Panc1 (cell line): ENCODE measurements around the gene FAF2. TPM values are rescaled to one million over a fixed set of nuclear protein-coding genes. Genes with fewer than 3 reads are reported as not detected.

Source experiments
- ATAC-seq: fragments of 200-7000 bp; cut with Tn5 transposase; 2 replicates; pipeline ENCODE4 v1.9.1; 2020; ENCODE audit warnings: mild to moderate bottlenecking, moderate library complexity
- BruUV-seq: library from RNA; stranded (reverse); fragments of 400-500 nt; replicated peaks from 2 replicates; lab custom pipeline; 2021; lab: Mats Ljungman, UMichigan
- CTCF ChIA-PET: fragments of 300-600 bp; sonication (Branson Sonifier 250); formaldehyde crosslinking; loops from one replicate; lab custom pipeline; 2022; ENCODE audit warnings: antibody characterized with exemption; lab: Charles Lee
- POLR2A ChIA-PET: fragments of 300-600 bp; sonication (Branson Sonifier 250); formaldehyde crosslinking; loops from one replicate; lab custom pipeline; 2022; ENCODE audit warnings: antibody characterized with exemption; lab: Charles Lee
- DNase-seq: peaks from one replicate; pipeline ENCODE4 v3.0.0-alpha.2; 2010; ENCODE audit warnings: low read depth, low spot score
- H3K27ac ChIP-seq: 2 replicates; pipeline ENCODE4 v1.5.1; 2011; ENCODE audit warnings: mild to moderate bottlenecking, low read length, inconsistent platforms
- H3K27me3 ChIP-seq: fragments of 200-500 bp; sonication (Bioruptor generic); 2 replicates; pipeline ENCODE4 v1.6.0; 2014; ENCODE audit warnings: low read length, inconsistent platforms; ENCODE audit not compliant: control insufficient read depth, insufficient read depth
- H3K36me3 ChIP-seq: fragments of 200-500 bp; sonication (Bioruptor generic); 2 replicates; pipeline ENCODE4 v1.5.1; 2014; ENCODE audit warnings: inconsistent platforms, mild to moderate bottlenecking, low read length, moderate library complexity; ENCODE audit not compliant: control insufficient read depth, insufficient read depth
- H3K4me1 ChIP-seq: 2 replicates; pipeline ENCODE4 v1.5.1; 2011; ENCODE audit warnings: inconsistent platforms, mild to moderate bottlenecking, low read length, moderate library complexity; ENCODE audit not compliant: control insufficient read depth, insufficient read depth
- H3K4me3 ChIP-seq, 2 experiments: 2 replicates each; pipeline ENCODE4 v1.5.1; 2011 to 2012; ENCODE audit warnings: low read depth in 2 of 2, low read length in 2 of 2, mild to moderate bottlenecking in 2 of 2, inconsistent platforms in 1 of 2, moderate library complexity in 1 of 2
- H3K9me3 ChIP-seq: fragments of 200-500 bp; sonication (Bioruptor generic); 2 replicates; pipeline ENCODE4 v1.5.1; 2014; ENCODE audit warnings: low read depth, mild to moderate bottlenecking, inconsistent platforms, low read length, moderate library complexity; ENCODE audit not compliant: control insufficient read depth, insufficient read depth
- POLR2AphosphoS5 ChIP-seq: IDR thresholded peaks from 2 replicates; pipeline ENCODE4 v1.6.1; 2012; ENCODE audit warnings: mild to moderate bottlenecking, low read depth, low read length, moderate library complexity
- REST ChIP-seq, 2 experiments: IDR thresholded peaks; 2 replicates each; pipeline ENCODE4 v1.6.1; 2011 to 2012; ENCODE audit warnings: low read depth in 2 of 2, control low read depth in 1 of 2, low read length in 1 of 2, mild to moderate bottlenecking in 1 of 2, moderate library complexity in 1 of 2; ENCODE audit not compliant: insufficient read depth in 1 of 2
- SIN3A ChIP-seq: IDR thresholded peaks from 2 replicates; pipeline ENCODE4 v1.6.1; 2012; ENCODE audit warnings: low read depth, mild to moderate bottlenecking, low read length, moderate library complexity, borderline replicate concordance; ENCODE audit not compliant: insufficient read depth
- TCF7L2 ChIP-seq: IDR thresholded peaks from 2 replicates; pipeline ENCODE4 v1.6.1; 2011; ENCODE audit warnings: mild to moderate bottlenecking, low read depth, low read length, inconsistent platforms
- in situ Hi-C: cut with HindIII; loops from 2 replicates; pipeline ENCODE4 v1.10.0; 2016; ENCODE audit warnings: low sequenced_read_pairs, low pct_unique_long_range_greater_than_20kb
- intact Hi-C: fragments of 100-400 bp; cut with micrococcal nuclease; formaldehyde crosslinking; loops from one replicate; pipeline ENCODE4 v1.10.0; 2022; ENCODE audit not compliant: unreplicated experiment
- total RNA-seq: library from RNA; stranded (reverse); gene quantifications from one replicate; pipeline ENCODE4 v1.2.1, GENCODE V29; 2021; ENCODE audit not compliant: unreplicated experiment
- TF ChIP-seq, protein P1 (sequence below): fragments of 450-650 bp; IDR thresholded peaks from 2 replicates; pipeline ENCODE4 v1.5.1; 2017; ENCODE audit warnings: mild to moderate bottlenecking

FAF2 gene
- total RNA-seq, 1 experiment from 2014 or later, result 86.6 TPM

- DNase-seq (no peak), ATAC-seq (no peak)
- TF ChIP-seq TCF7L2 (no peak), POLR2AphosphoS5 (no peak), SIN3A (no peak), REST (IDR thresholded peaks at IDR 0.05; ENCODE audit: insufficient read depth in 1 of 2, low read depth in 2 of 2, low read length in 1 of 2) (no peak)
- TF ChIP-seq, protein P1, sequence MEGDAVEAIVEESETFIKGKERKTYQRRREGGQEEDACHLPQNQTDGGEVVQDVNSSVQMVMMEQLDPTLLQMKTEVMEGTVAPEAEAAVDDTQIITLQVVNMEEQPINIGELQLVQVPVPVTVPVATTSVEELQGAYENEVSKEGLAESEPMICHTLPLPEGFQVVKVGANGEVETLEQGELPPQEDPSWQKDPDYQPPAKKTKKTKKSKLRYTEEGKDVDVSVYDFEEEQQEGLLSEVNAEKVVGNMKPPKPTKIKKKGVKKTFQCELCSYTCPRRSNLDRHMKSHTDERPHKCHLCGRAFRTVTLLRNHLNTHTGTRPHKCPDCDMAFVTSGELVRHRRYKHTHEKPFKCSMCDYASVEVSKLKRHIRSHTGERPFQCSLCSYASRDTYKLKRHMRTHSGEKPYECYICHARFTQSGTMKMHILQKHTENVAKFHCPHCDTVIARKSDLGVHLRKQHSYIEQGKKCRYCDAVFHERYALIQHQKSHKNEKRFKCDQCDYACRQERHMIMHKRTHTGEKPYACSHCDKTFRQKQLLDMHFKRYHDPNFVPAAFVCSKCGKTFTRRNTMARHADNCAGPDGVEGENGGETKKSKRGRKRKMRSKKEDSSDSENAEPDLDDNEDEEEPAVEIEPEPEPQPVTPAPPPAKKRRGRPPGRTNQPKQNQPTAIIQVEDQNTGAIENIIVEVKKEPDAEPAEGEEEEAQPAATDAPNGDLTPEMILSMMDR, result no peak
- Histone ChIP-seq H3K4me1 (no peaks in the 10 kb centered on the region; the same call in 1 of the 2 replicates), H3K36me3 (no peaks in the 10 kb centered on the region), H3K9me3 (no peaks in the 10 kb centered on the region), H3K27me3 (no peaks in the 10 kb centered on the region), H3K4me3 (no peak overlapping the region), H3K27ac (no peak overlapping the region)
- in situ Hi-C loops, result no loop called here
- CTCF ChIA-PET, result no interaction called here
- intact Hi-C loops, result no loop called here
- POLR2A ChIA-PET, result interaction anchor here (0.7 kb wide), 1 partner anchor 129 kb away, joined by 4 read pairs; no protein-coding TSS in a partner anchor
- no TSS peak for BruUV-seq
Observed at GRCh38 chr5:176524138-176524537, 76.0 kb downstream of the FAF2 start.

GRCh38 chr5:176524987-176525386, 76.8 kb downstream of the FAF2 start:
- Histone ChIP-seq H3K36me3 (peaks cover 4% of the 10 kb centered on the region; the same call in 1 of the 2 replicates), H3K4me1 (no peaks in the 10 kb centered on the region; the same call in 1 of the 2 replicates), H3K9me3 (no peaks in the 10 kb centered on the region), H3K27ac (no peak overlapping the region), H3K27me3 (no peaks in the 10 kb centered on the region), H3K4me3 (no peak overlapping the region)
- POLR2A ChIA-PET, result no interaction called here
- no TSS peak for BruUV-seq
- CTCF ChIA-PET, result no interaction called here
- TF ChIP-seq POLR2AphosphoS5, result no peak
- ATAC-seq (no peak), DNase-seq (no peak)
- in situ Hi-C loops (no loop called here), intact Hi-C loops (no loop called here)

- TF ChIP-seq, protein P1, result no peak
- TF ChIP-seq TCF7L2 (no peak), REST (IDR thresholded peaks at IDR 0.05; ENCODE audit: insufficient read depth in 1 of 2, low read depth in 2 of 2, low read length in 1 of 2) (no peak), SIN3A (no peak), POLR2AphosphoS5 (no peak)
- no peak for DNase-seq
- POLR2A ChIA-PET, result no interaction called here
- no peak for ATAC-seq
- H3K27me3 ChIP-seq, result no peaks in the 10 kb centered on the region
- no peak overlapping the region for H3K27ac ChIP-seq
- in situ Hi-C loops (no loop called here), intact Hi-C loops (no loop called here)
- peaks cover 4% of the 10 kb centered on the region; the same call in 1 of the 2 replicates for H3K36me3 ChIP-seq
- H3K9me3 ChIP-seq, result no peaks in the 10 kb centered on the region
- no peaks in the 10 kb centered on the region; the same call in 1 of the 2 replicates for H3K4me1 ChIP-seq
- H3K4me3 ChIP-seq, result no peak overlapping the region
- CTCF ChIA-PET, result no interaction called here
- BruUV-seq, result no TSS peak
Observed at GRCh38 chr5:176525677-176526076, 77.5 kb downstream of the FAF2 start.
